Muscle layer of duodenum (tissue), 2 donors: Measurements from ENCODE around the gene RASAL3.
"Not testable (repeated sequence)": the region's sequence is repeated elsewhere in the genome, so short reads cannot be mapped to it uniquely, and the experiment has no call there.

Experiments
- H3K27ac ChIP-seq: one replicate; pipeline ENCODE4 v1.7.0; 2013; ENCODE audit warnings: mild to moderate bottlenecking, low read length
- H3K27me3 ChIP-seq: one replicate; pipeline ENCODE4 v1.7.0; 2013; ENCODE audit warnings: low read depth, mild to moderate bottlenecking, control low read depth, low read length
- H3K36me3 ChIP-seq, 2 donors: one replicate each; pipeline ENCODE4 v1.7.0; 2013; ENCODE audit warnings: low read length in 2 of 2, control low read depth in 1 of 2, mild to moderate bottlenecking in 1 of 2; ENCODE audit not compliant: insufficient read depth in 2 of 2, control insufficient read depth in 1 of 2
- H3K4me1 ChIP-seq, 2 donors: one replicate each; pipeline ENCODE4 v1.7.0; 2013; ENCODE audit warnings: low read length in 2 of 2, mild to moderate bottlenecking in 2 of 2, control low read depth in 1 of 2, moderate library complexity in 1 of 2; ENCODE audit not compliant: insufficient read depth in 2 of 2, control insufficient read depth in 1 of 2
- H3K4me3 ChIP-seq, 2 donors: one replicate each; pipeline ENCODE4 v1.7.0; 2013; ENCODE audit warnings: low read length in 2 of 2, low read depth in 1 of 2, mild to moderate bottlenecking in 1 of 2
- H3K9me3 ChIP-seq, 2 donors: one replicate each; pipeline ENCODE4 v1.7.0; 2013; ENCODE audit warnings: low read length in 2 of 2, control low read depth in 1 of 2, mild to moderate bottlenecking in 1 of 2; ENCODE audit not compliant: control insufficient read depth in 1 of 2
- donor health status: healthy.

The RASAL3 gene

GRCh38 chr19:15495151-15495550, 30.8 kb upstream of the RASAL3 start:
- Histone ChIP-seq H3K36me3 (no peaks in the 10 kb centered on the region), H3K4me3 (no peak overlapping the region), H3K27ac (no peak overlapping the region), H3K27me3 (no peaks in the 10 kb centered on the region), H3K4me1 (no peaks in the 10 kb centered on the region), H3K9me3 (no peaks in the 10 kb centered on the region)

- peaks cover 0 to 4% of the 10 kb centered on the region in 2 donors for H3K9me3 ChIP-seq
- H3K27me3 ChIP-seq, result no peaks in the 10 kb centered on the region
- no peak overlapping the region for H3K27ac ChIP-seq
- no peaks in the 10 kb centered on the region for H3K36me3 ChIP-seq
- no peak overlapping the region for H3K4me3 ChIP-seq
- H3K4me1 ChIP-seq, result no peaks in the 10 kb centered on the region
Measured at GRCh38 chr19:15488489-15489226, 24.3 kb upstream of the RASAL3 start.

- H3K27me3 ChIP-seq, result no peaks in the 10 kb centered on the region
- H3K4me3 ChIP-seq, result no peak overlapping the region
- H3K27ac ChIP-seq, result no peak overlapping the region
- H3K9me3 ChIP-seq, result peaks cover 0 to 4% of the 10 kb centered on the region in 2 donors
- H3K4me1 ChIP-seq, result no peaks in the 10 kb centered on the region
- no peaks in the 10 kb centered on the region for H3K36me3 ChIP-seq
Measured at GRCh38 chr19:15487038-15487437, 22.7 kb upstream of the RASAL3 start.

- H3K27ac ChIP-seq, H3K4me1 ChIP-seq, H3K4me3 ChIP-seq, H3K36me3 ChIP-seq, H3K27me3 ChIP-seq, H3K9me3 ChIP-seq: not testable (repeated sequence)
Measured at GRCh38 chr19:15485768-15486167, 21.4 kb upstream of the RASAL3 start.

GRCh38 chr19:15480996-15481395, 16.7 kb upstream of the RASAL3 start:
- H3K27ac ChIP-seq, H3K9me3 ChIP-seq, H3K36me3 ChIP-seq, H3K27me3 ChIP-seq, H3K4me1 ChIP-seq, H3K4me3 ChIP-seq: not testable (repeated sequence)

GRCh38 chr19:15479391-15480345, 15.3 kb upstream of the RASAL3 start, which contains the start of gene PGLYRP2:
Gene PGLYRP2, minus strand, starts transcription at chr19:15479501. Its CDS starts 130 bp downstream, at chr19:15479371.
- Histone ChIP-seq H3K4me3 (no peak within 1 kb of the TSS), H3K27ac (no peak within 1 kb of the TSS), H3K36me3 (no peaks in the 10 kb centered on the region), H3K27me3 (no peaks in the 10 kb centered on the region), H3K4me1 (no peaks in the 10 kb centered on the region), H3K9me3 (peaks cover 0 to 5% of the 10 kb centered on the region in 2 donors)

- no peaks in the 10 kb centered on the region for H3K36me3 ChIP-seq
- no peaks in the 10 kb centered on the region for H3K4me1 ChIP-seq
- H3K4me3 ChIP-seq, result no peak overlapping the region
- peaks cover 0 to 7% of the 10 kb centered on the region in 2 donors for H3K9me3 ChIP-seq
- H3K27ac ChIP-seq, result no peak overlapping the region
- H3K27me3 ChIP-seq, result no peaks in the 10 kb centered on the region
Measured at GRCh38 chr19:15476325-15476724, 12.0 kb upstream of the RASAL3 start.

GRCh38 chr19:15475611-15476010, 11.3 kb upstream of the RASAL3 start:
- no peaks in the 10 kb centered on the region for H3K36me3 ChIP-seq
- H3K27ac ChIP-seq, result no peak overlapping the region
- peaks cover 0 to 7% of the 10 kb centered on the region in 2 donors for H3K9me3 ChIP-seq
- no peaks in the 10 kb centered on the region for H3K4me1 ChIP-seq
- no peak overlapping the region for H3K4me3 ChIP-seq
- H3K27me3 ChIP-seq, result no peaks in the 10 kb centered on the region

- Histone ChIP-seq H3K36me3 (no peaks in the 10 kb centered on the region), H3K27ac (no peak overlapping the region), H3K4me3 (no peak overlapping the region), H3K27me3 (no peaks in the 10 kb centered on the region), H3K9me3 (peaks cover 0 to 7% of the 10 kb centered on the region in 2 donors), H3K4me1 (no peaks in the 10 kb centered on the region)
Measured at GRCh38 chr19:15475169-15475568, 10.8 kb upstream of the RASAL3 start.

- H3K9me3 ChIP-seq, H3K4me1 ChIP-seq, H3K4me3 ChIP-seq, H3K27me3 ChIP-seq, H3K27ac ChIP-seq, H3K36me3 ChIP-seq: not testable (repeated sequence)
Measured at GRCh38 chr19:15473821-15474220, 9.5 kb upstream of the RASAL3 start.

GRCh38 chr19:15471639-15472101, 7.3 kb upstream of the RASAL3 start:
- Histone ChIP-seq H3K36me3 (no peaks in the 10 kb centered on the region), H3K27ac (no peak overlapping the region)

More at GRCh38 chr19:15471639-15472101, 7.3 kb upstream of the RASAL3 start:
- H3K9me3 ChIP-seq, result peaks cover 0 to 7% of the 10 kb centered on the region in 2 donors
- no peak overlapping the region for H3K4me3 ChIP-seq
- peaks cover 10% of the 10 kb centered on the region for H3K27me3 ChIP-seq
- H3K4me1 ChIP-seq, result peaks cover 0 to 7% of the 10 kb centered on the region in 2 donors
